H9 (cell line): ENCODE results near the gene HTRA3. TPM values are rescaled to one million over a fixed set of nuclear protein-coding genes. Genes with fewer than 3 reads are reported as not detected.

Source experiments
- DNase-seq: peaks from one replicate; pipeline ENCODE4 v3.0.0-alpha.2; 2017
- H2AFZ ChIP-seq: one replicate; pipeline ENCODE4 v1.6.1; 2013; ENCODE audit warnings: mild to moderate bottlenecking, low read length, control low read depth, moderate library complexity
- H2AK5ac ChIP-seq: 2 replicates; pipeline ENCODE4 v1.6.1; 2013; ENCODE audit warnings: low read length, control low read depth, mixed read lengths; ENCODE audit not compliant: insufficient read length
- H2BK120ac ChIP-seq: one replicate; pipeline ENCODE4 v1.6.1; 2013; ENCODE audit warnings: low read depth, mild to moderate bottlenecking, low read length, control low read depth, inconsistent platforms; ENCODE audit not compliant: poor library complexity, severe bottlenecking
- H2BK12ac ChIP-seq: 2 replicates; pipeline ENCODE4 v1.6.1; 2013; ENCODE audit warnings: low read length, control low read depth, mixed read lengths, low read depth; ENCODE audit not compliant: insufficient read length
- H2BK15ac ChIP-seq: 2 replicates; pipeline ENCODE4 v1.6.1; 2013; ENCODE audit warnings: low read depth, low read length, control low read depth
- H2BK20ac ChIP-seq: one replicate; pipeline ENCODE4 v1.6.1; 2013; ENCODE audit warnings: low read depth, mild to moderate bottlenecking, low read length, control low read depth, inconsistent platforms; ENCODE audit not compliant: poor library complexity, severe bottlenecking
- H2BK5ac ChIP-seq: 2 replicates; pipeline ENCODE4 v1.6.1; 2013; ENCODE audit warnings: low read length, control low read depth, mixed read lengths; ENCODE audit not compliant: insufficient read length
- H3K14ac ChIP-seq: 2 replicates; pipeline ENCODE4 v1.6.1; 2013; ENCODE audit warnings: low read length, control low read depth; ENCODE audit not compliant: insufficient read depth
- H3K18ac ChIP-seq: 2 replicates; pipeline ENCODE4 v1.6.1; 2013; ENCODE audit warnings: low read depth, mild to moderate bottlenecking, mixed read lengths, low read length, control low read depth; ENCODE audit not compliant: insufficient read length
- H3K23ac ChIP-seq: 2 replicates; pipeline ENCODE4 v1.6.1; 2013; ENCODE audit warnings: low read length, control low read depth, mixed read lengths, low read depth; ENCODE audit not compliant: insufficient read length
- H3K23me2 ChIP-seq: 2 replicates; pipeline ENCODE4 v1.6.1; 2013; ENCODE audit warnings: low read depth, mild to moderate bottlenecking, mixed read lengths, low read length, control low read depth; ENCODE audit not compliant: insufficient read length, poor library complexity, severe bottlenecking
- H3K27ac ChIP-seq: 2 replicates; pipeline ENCODE4 v1.5.1; 2013; ENCODE audit warnings: low read length, control low read depth, mixed read lengths, low read depth; ENCODE audit not compliant: insufficient read length
- H3K27me3 ChIP-seq: 2 replicates; pipeline ENCODE4 v1.6.1; 2013; ENCODE audit warnings: low read length, control low read depth, inconsistent platforms; ENCODE audit not compliant: insufficient read depth
- H3K4ac ChIP-seq: 2 replicates; pipeline ENCODE4 v1.6.1; 2013; ENCODE audit warnings: low read depth, mild to moderate bottlenecking, control low read depth, inconsistent platforms, low read length, moderate library complexity
- H3K4me1 ChIP-seq: 2 replicates; pipeline ENCODE4 v1.6.1; 2013; ENCODE audit warnings: low read length, control low read depth, inconsistent platforms; ENCODE audit not compliant: insufficient read depth
- H3K4me2 ChIP-seq: 2 replicates; pipeline ENCODE4 v1.6.1; 2013; ENCODE audit warnings: low read length, control low read depth, mixed read lengths; ENCODE audit not compliant: insufficient read length, insufficient read depth
- H3K56ac ChIP-seq: 2 replicates; pipeline ENCODE4 v1.6.1; 2013; ENCODE audit warnings: low read depth, mild to moderate bottlenecking, mixed read lengths, low read length, control low read depth; ENCODE audit not compliant: insufficient read length
- H3K79me1 ChIP-seq: 2 replicates; pipeline ENCODE4 v1.6.1; 2013; ENCODE audit warnings: low read depth, mild to moderate bottlenecking, moderate library complexity, low read length, control low read depth, inconsistent platforms; ENCODE audit not compliant: insufficient read depth, poor library complexity, severe bottlenecking
- H3K79me2 ChIP-seq: 2 replicates; pipeline ENCODE4 v1.6.1; 2013; ENCODE audit warnings: low read length, control low read depth, inconsistent platforms; ENCODE audit not compliant: insufficient read depth
- H3K9ac ChIP-seq: 2 replicates; pipeline ENCODE4 v1.6.1; 2013; ENCODE audit warnings: low read length, control low read depth, mixed read lengths; ENCODE audit not compliant: insufficient read length; ENCODE audit errors: extremely low read depth
- H3K9me3 ChIP-seq: one replicate; pipeline ENCODE4 v1.6.1; 2013; ENCODE audit warnings: low read depth, low read length, inconsistent platforms; ENCODE audit not compliant: control insufficient read depth
- H3T11ph ChIP-seq: one replicate; pipeline ENCODE4 v1.6.1; 2013; ENCODE audit warnings: mild to moderate bottlenecking, low read length, control low read depth, inconsistent platforms
- H4K20me1 ChIP-seq: one replicate; pipeline ENCODE4 v1.6.1; 2013; ENCODE audit not compliant: control insufficient read depth, insufficient read length, insufficient read depth
- H4K5ac ChIP-seq: 2 replicates; pipeline ENCODE4 v1.6.1; 2013; ENCODE audit warnings: low read depth, mild to moderate bottlenecking, mixed read lengths, low read length, control low read depth; ENCODE audit not compliant: insufficient read length
- H4K8ac ChIP-seq: replicated peaks from 2 replicates; pipeline ENCODE4 v1.6.1; 2013; ENCODE audit warnings: low read length, control low read depth, mixed read lengths, low read depth; ENCODE audit not compliant: insufficient read length
- H4K91ac ChIP-seq: 2 replicates; pipeline ENCODE4 v1.6.1; 2013; ENCODE audit warnings: low read depth, mild to moderate bottlenecking, moderate library complexity, mixed read lengths, low read length, control low read depth; ENCODE audit not compliant: insufficient read length
- H3K27ac Mint-ChIP-seq, 3 experiments: 2 replicates in 2 of 3; 3 replicates in 1 of 3; pipeline ENCODE4 v1.8.0; 2020 to 2021; ENCODE audit warnings: mixed read lengths in 3 of 3, mild to moderate bottlenecking in 1 of 3, moderate library complexity in 1 of 3
- H3K27me3 Mint-ChIP-seq: 2 replicates; pipeline ENCODE4 v1.8.0; 2021; ENCODE audit warnings: low read depth, mild to moderate bottlenecking, moderate library complexity, mixed read lengths
- H3K36me3 Mint-ChIP-seq, 3 experiments: 2 replicates in 2 of 3; 3 replicates in 1 of 3; pipeline ENCODE4 v1.8.0; 2020 to 2021; ENCODE audit warnings: low read depth in 3 of 3, mixed read lengths in 3 of 3; ENCODE audit not compliant: insufficient read depth in 1 of 3
- H3K4me1 Mint-ChIP-seq, 2 experiments: 2 replicates each; pipeline ENCODE4 v1.8.0; 2020; ENCODE audit warnings: mixed read lengths in 2 of 2
- H3K4me3 Mint-ChIP-seq, 2 experiments: 2 replicates in 1 of 2; 3 replicates in 1 of 2; pipeline ENCODE4 v1.8.0; 2020 to 2021; ENCODE audit warnings: mild to moderate bottlenecking in 2 of 2, mixed read lengths in 2 of 2, moderate library complexity in 1 of 2
- H3K9me3 Mint-ChIP-seq, 2 experiments: 2 replicates in 1 of 2; 3 replicates in 1 of 2; pipeline ENCODE4 v1.8.0; 2020; ENCODE audit warnings: mild to moderate bottlenecking in 2 of 2, mixed read lengths in 2 of 2, moderate library complexity in 1 of 2
- WGBS: extraction: QIAGEN DNeasy Blood & Tissue Kit; methylation state at CpG from one replicate; pipeline ENCODE4 v1.1.7; 2013; ENCODE audit warnings: missing lambda C conversion rate, low lambda C conversion rate, mixed read lengths; ENCODE audit not compliant: insufficient read length; ENCODE audit errors: extremely low coverage; 5-methylcytosine and 5-hydroxymethylcytosine counted together
- total RNA-seq: library from RNA; stranded (reverse); gene quantifications from 2 replicates; pipeline ENCODE4 v1.2.1, GENCODE V29; 2021
- TF ChIP-seq, protein P1 (sequence below): fragments of 200-600 bp; sonication (generic); conservative IDR thresholded peaks from 3 replicates; pipeline ENCODE4 v1.8.0; 2021; ENCODE audit warnings: antibody characterized with exemption, mild to moderate bottlenecking

HTRA3 gene
- total RNA-seq, 1 experiment from 2014 or later, result 3.0 TPM

DNA sequence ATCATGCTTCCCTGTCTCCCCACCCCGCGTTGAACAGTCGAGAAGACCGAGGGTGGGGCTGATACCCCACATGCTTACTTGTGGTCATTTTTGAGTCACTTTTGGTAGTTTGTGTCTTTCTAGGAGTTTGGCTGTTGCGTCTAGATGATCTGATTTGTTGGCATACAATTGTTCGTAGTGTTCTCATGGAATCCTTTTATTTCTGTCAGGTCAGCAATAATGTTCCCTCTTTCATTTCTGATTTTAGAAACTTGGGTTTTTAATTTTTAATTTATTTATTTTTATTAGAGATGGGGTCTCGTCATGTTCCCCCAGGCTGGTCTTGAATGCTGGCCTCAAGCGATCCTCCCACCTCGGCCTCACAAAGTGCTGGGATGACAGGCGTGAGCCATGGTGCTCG lies 39.5 kb upstream of the HTRA3 start:
- no peak overlapping the region for H3K27ac ChIP-seq

More for the DNA sequence above, 39.5 kb upstream of the HTRA3 start:
- Histone ChIP-seq H4K91ac (no peak overlapping the region), H2BK12ac (no peak overlapping the region), H3K18ac (no peak overlapping the region), H3K23me2 (no peaks in the 10 kb centered on the region), H3T11ph (no peak overlapping the region), H3K9me3 (no peaks in the 10 kb centered on the region), H3K4ac (no peak overlapping the region), H4K8ac (no peak overlapping the region), H3K23ac (no peak overlapping the region), H3K4me2 (no peak overlapping the region), H3K79me2 (no peaks in the 10 kb centered on the region), H3K27me3 (no peaks in the 10 kb centered on the region), H2AK5ac (no peak overlapping the region), H3K14ac (no peak overlapping the region), H4K20me1 (no peaks in the 10 kb centered on the region), H3K9ac (no peak overlapping the region), H4K5ac (no peak overlapping the region), H2BK5ac (no peak overlapping the region), H3K56ac (no peak overlapping the region), H3K79me1 (no peaks in the 10 kb centered on the region), H3K4me1 (peaks cover 4% of the 10 kb centered on the region), H2BK20ac (no peak overlapping the region), H2BK120ac (no peak overlapping the region), H2AFZ (no peak overlapping the region), H2BK15ac (no peak overlapping the region)
- TF ChIP-seq, protein P1, sequence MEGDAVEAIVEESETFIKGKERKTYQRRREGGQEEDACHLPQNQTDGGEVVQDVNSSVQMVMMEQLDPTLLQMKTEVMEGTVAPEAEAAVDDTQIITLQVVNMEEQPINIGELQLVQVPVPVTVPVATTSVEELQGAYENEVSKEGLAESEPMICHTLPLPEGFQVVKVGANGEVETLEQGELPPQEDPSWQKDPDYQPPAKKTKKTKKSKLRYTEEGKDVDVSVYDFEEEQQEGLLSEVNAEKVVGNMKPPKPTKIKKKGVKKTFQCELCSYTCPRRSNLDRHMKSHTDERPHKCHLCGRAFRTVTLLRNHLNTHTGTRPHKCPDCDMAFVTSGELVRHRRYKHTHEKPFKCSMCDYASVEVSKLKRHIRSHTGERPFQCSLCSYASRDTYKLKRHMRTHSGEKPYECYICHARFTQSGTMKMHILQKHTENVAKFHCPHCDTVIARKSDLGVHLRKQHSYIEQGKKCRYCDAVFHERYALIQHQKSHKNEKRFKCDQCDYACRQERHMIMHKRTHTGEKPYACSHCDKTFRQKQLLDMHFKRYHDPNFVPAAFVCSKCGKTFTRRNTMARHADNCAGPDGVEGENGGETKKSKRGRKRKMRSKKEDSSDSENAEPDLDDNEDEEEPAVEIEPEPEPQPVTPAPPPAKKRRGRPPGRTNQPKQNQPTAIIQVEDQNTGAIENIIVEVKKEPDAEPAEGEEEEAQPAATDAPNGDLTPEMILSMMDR, result no peak
- no peak for DNase-seq
- Mint-ChIP-seq H3K4me3 (no peak overlapping the region), H3K27ac (no peak overlapping the region), H3K4me1 (peaks cover 15 to 19% of the 10 kb centered on the region in 2 experiments), H3K27me3 (no peaks in the 10 kb centered on the region; the same call in 1 of the 2 replicates), H3K36me3 (no peaks in the 10 kb centered on the region), H3K9me3 (0 out of 5 replicates have a peak, but pooled peaks cover 0 to 2% of the 10 kb centered on the region in 2 experiments)
- WGBS, result no CpG with 5 or more reads among the region's 11 CpGs
